BLaER1 (cell line): ENCODE measurements around the gene SHROOM3.
A peak's percentile ranks its signal among the peaks of the same experiment; 100 is the strongest.

Experiments
- H3K27ac ChIP-seq: shearing (Covaris generic); formaldehyde crosslinking; 2 replicates; pipeline ENCODE4 v1.8.1; 2022
- H3K27me3 ChIP-seq: shearing (Covaris generic); formaldehyde crosslinking; 2 replicates; pipeline ENCODE4 v1.8.1; 2022
- H3K36me3 ChIP-seq: shearing (Covaris generic); formaldehyde crosslinking; 2 replicates; pipeline ENCODE4 v1.8.1; 2022
- H3K4me1 ChIP-seq: shearing (Covaris generic); formaldehyde crosslinking; 2 replicates; pipeline ENCODE4 v1.8.1; 2022
- H3K4me2 ChIP-seq: shearing (Covaris generic); formaldehyde crosslinking; 2 replicates; pipeline ENCODE4 v1.8.1; 2022
- H3K4me3 ChIP-seq: shearing (Covaris generic); formaldehyde crosslinking; 2 replicates; pipeline ENCODE4 v1.8.1; 2022
- H3K9ac ChIP-seq: shearing (Covaris generic); formaldehyde crosslinking; 2 replicates; pipeline ENCODE4 v1.8.1; 2022
- H3K9me3 ChIP-seq: shearing (Covaris generic); formaldehyde crosslinking; 2 replicates; pipeline ENCODE4 v1.8.1; 2022
- H4K20me1 ChIP-seq: shearing (Covaris generic); formaldehyde crosslinking; 2 replicates; pipeline ENCODE4 v1.8.1; 2022
- Cebpa-rat ChIP-seq: shearing (Covaris generic); IDR thresholded peaks from 2 replicates; pipeline ENCODE4 v1.8.1; 2022

SHROOM3 gene

DNA sequence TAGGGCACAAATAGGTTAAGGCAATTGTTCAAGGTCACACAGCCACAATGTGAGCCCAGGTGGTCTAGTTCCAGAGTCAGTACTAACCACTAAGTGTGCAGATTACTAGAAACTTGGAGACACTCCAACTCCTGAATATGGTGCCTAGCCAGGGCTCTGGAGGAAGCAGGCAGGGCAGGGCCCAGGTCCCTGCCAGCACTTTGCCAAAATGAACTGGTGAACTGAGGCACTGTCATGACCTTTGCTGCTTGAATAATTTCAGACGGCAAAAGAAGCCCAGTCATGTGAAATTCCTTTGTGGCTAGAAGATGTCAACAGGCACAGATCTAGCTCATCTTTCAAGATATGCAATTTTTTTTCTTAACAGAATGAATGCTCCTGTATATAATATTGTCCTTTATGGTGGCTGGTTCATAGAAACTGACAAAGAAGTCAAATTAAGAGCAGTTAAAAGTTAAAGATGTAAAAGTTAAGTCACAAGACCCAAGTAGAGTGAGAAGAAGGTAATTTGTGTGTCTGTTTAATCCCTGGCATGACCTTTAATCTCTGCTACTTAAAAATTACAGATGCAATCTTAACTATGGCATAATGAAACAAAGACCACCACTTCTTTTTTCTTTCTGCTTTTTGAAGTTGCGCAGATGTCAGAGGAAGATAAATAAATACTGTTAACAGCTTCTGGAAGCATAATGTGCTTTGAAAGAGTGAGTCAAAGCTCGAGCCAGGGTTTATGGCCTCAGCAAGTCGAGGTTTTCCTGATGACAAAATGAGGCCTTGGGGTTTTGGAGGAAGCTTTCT is 54.1 kb downstream of the SHROOM3 start:
- H3K4me1 ChIP-seq: peaks cover 13% of the 10 kb centered on the region
- H3K4me2 ChIP-seq: 0 out of 2 replicates have a peak overlapping the region, but pooled peaks have one; percentile 21
- H4K20me1 ChIP-seq: no peaks in the 10 kb centered on the region
- H3K4me3 ChIP-seq: no peak overlapping the region
- peaks cover 8% of the 10 kb centered on the region; the same call in 1 of the 2 replicates for H3K9me3 ChIP-seq
- no peaks in the 10 kb centered on the region for H3K27me3 ChIP-seq
- no peak overlapping the region for H3K27ac ChIP-seq
- TF ChIP-seq Cebpa-rat: no peak
- no peak overlapping the region for H3K9ac ChIP-seq
- no peaks in the 10 kb centered on the region for H3K36me3 ChIP-seq

- no peak overlapping the region for H3K4me3 ChIP-seq
- peaks cover 13% of the 10 kb centered on the region for H3K4me1 ChIP-seq
- no peaks in the 10 kb centered on the region for H3K36me3 ChIP-seq
- no peak for TF ChIP-seq Cebpa-rat
- H3K4me2 ChIP-seq: 0 out of 2 replicates have a peak overlapping the region, but pooled peaks have one; percentile 21
- H3K9me3 ChIP-seq: peaks cover 8% of the 10 kb centered on the region; the same call in 1 of the 2 replicates
- no peak overlapping the region for H3K9ac ChIP-seq
- no peaks in the 10 kb centered on the region for H4K20me1 ChIP-seq
- no peaks in the 10 kb centered on the region for H3K27me3 ChIP-seq
- H3K27ac ChIP-seq: no peak overlapping the region
Observed at GRCh38 chr4:76489686-76490161, 54.7 kb downstream of the SHROOM3 start.

DNA sequence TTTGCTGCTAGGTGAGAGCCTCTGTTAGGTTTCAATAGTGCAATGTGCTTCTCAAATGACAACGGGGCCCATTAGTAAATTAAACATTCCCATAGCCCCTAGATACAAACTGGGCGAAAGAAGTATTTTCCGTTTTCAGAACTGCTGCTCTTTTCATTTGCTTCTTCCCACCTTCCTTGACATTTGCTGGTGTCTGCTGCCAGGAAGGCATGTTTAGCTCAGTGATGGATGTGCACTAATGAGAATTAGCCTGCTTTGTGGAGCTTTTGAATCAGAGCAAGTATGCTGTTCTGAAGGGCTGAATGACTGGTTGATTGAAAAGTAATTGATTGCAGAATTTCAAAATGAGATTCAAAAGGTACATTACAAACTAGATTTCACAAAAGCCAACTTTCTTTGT is 57.0 kb downstream of the SHROOM3 start:
- Histone ChIP-seq H3K27me3 (no peaks in the 10 kb centered on the region), H3K4me2 (no peak overlapping the region), H3K4me3 (no peak overlapping the region), H3K4me1 (peaks cover 13% of the 10 kb centered on the region), H3K27ac (no peak overlapping the region), H3K9ac (no peak overlapping the region), H4K20me1 (no peaks in the 10 kb centered on the region), H3K9me3 (peaks cover 8% of the 10 kb centered on the region; the same call in 1 of the 2 replicates), H3K36me3 (no peaks in the 10 kb centered on the region)
- no peak for TF ChIP-seq Cebpa-rat

DNA sequence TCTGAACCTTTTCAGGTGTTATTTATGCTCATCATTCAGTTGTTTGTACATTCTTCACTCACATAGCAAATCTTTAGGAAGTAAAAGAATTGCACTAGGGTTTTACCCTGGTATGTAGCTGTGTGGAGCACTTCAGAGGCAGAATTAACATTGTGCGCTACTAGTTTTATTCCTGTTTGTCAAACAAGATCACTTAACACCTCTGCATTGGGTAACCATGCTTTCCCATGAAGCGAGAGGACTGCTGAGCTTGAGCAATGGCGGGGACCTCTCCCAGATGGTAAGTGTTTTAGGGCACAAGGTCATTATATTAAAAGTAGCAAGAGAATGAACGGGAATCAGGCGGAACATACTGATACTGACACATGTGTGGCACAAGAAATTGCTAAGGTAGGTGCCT is 59.2 kb downstream of the SHROOM3 start:
- Histone ChIP-seq H3K9ac (no peak overlapping the region), H3K36me3 (no peaks in the 10 kb centered on the region), H3K4me1 (peaks cover 9% of the 10 kb centered on the region), H3K9me3 (peaks cover 8% of the 10 kb centered on the region; the same call in 1 of the 2 replicates), H3K4me2 (no peak overlapping the region), H3K27me3 (no peaks in the 10 kb centered on the region), H4K20me1 (no peaks in the 10 kb centered on the region), H3K4me3 (no peak overlapping the region), H3K27ac (no peak overlapping the region)
- TF ChIP-seq Cebpa-rat: no peak

DNA sequence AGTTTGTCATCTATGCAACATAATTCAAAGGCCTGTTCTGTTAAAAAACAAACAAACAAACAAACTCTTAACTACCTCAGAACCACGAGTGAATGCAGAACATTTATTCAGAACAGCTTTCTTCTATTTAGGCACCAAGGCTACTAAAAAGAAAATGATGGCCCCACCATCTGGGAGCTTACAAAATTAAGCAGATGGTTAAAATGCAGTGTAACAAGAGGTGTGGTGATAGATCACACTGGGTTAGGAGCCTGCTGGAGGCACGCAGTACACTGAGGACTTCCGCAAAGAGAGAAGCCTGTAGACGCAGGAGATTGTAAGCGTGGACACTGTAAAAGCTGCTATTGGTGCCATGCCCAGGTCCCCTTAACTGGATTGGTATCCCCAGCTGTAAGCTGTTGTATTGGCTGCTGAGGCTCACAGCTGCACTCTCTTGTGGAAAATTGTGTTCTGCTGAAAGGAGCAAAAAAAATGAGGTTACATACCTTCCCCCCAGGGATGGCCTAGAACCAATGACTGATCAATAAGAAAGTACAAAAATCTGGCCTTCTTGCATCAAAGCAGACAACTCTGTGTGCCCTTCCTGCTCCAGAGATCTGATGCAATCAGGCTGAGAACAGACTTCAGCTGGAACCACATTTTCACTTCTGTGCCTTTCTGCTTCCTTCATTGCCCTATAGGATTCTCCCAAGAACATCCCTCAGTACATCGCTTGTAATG is 60.0 kb downstream of the SHROOM3 start:
- Histone ChIP-seq H3K4me3 (no peak overlapping the region), H3K9ac (no peak overlapping the region), H4K20me1 (no peaks in the 10 kb centered on the region), H3K9me3 (peaks cover 5% of the 10 kb centered on the region; the same call in 1 of the 2 replicates), H3K36me3 (no peaks in the 10 kb centered on the region), H3K4me2 (no peak overlapping the region), H3K4me1 (peaks cover 10% of the 10 kb centered on the region), H3K27me3 (no peaks in the 10 kb centered on the region), H3K27ac (no peak overlapping the region)
- no peak for TF ChIP-seq Cebpa-rat

GRCh38 chr4:76498550-76498949 is 63.5 kb downstream of the SHROOM3 start:
- no peak for TF ChIP-seq Cebpa-rat
- Histone ChIP-seq H3K4me1 (peaks cover 10% of the 10 kb centered on the region), H3K4me2 (no peak overlapping the region), H3K9ac (no peak overlapping the region), H3K4me3 (no peak overlapping the region), H3K27me3 (no peaks in the 10 kb centered on the region), H3K36me3 (no peaks in the 10 kb centered on the region), H3K27ac (no peak overlapping the region), H4K20me1 (no peaks in the 10 kb centered on the region), H3K9me3 (no peaks in the 10 kb centered on the region)

GRCh38 chr4:76499461-76499860 is 64.4 kb downstream of the SHROOM3 start:
- H3K4me2 ChIP-seq: peak overlapping the region; percentile 25
- no peak for TF ChIP-seq Cebpa-rat
- no peaks in the 10 kb centered on the region for H3K9me3 ChIP-seq
- H3K9ac ChIP-seq: no peak overlapping the region
- no peak overlapping the region for H3K4me3 ChIP-seq
- peaks cover 10% of the 10 kb centered on the region for H3K4me1 ChIP-seq
- no peaks in the 10 kb centered on the region for H3K36me3 ChIP-seq
- H3K27ac ChIP-seq: no peak overlapping the region
- H3K27me3 ChIP-seq: no peaks in the 10 kb centered on the region
- H4K20me1 ChIP-seq: no peaks in the 10 kb centered on the region

- Histone ChIP-seq H3K4me1 (peaks cover 10% of the 10 kb centered on the region), H3K9ac (no peak overlapping the region), H3K9me3 (no peaks in the 10 kb centered on the region), H3K4me3 (no peak overlapping the region), H3K27ac (no peak overlapping the region), H3K4me2 (no peak overlapping the region), H3K36me3 (no peaks in the 10 kb centered on the region), H4K20me1 (no peaks in the 10 kb centered on the region), H3K27me3 (no peaks in the 10 kb centered on the region)
- TF ChIP-seq Cebpa-rat: no peak
Observed at GRCh38 chr4:76502886-76503285, 67.9 kb downstream of the SHROOM3 start.

GRCh38 chr4:76504613-76505465 is 69.8 kb downstream of the SHROOM3 start:
- Histone ChIP-seq H3K4me2 (no peak overlapping the region), H3K36me3 (no peaks in the 10 kb centered on the region)
- TF ChIP-seq Cebpa-rat: no peak

More at GRCh38 chr4:76504613-76505465, 69.8 kb downstream of the SHROOM3 start:
- no peaks in the 10 kb centered on the region for H3K9me3 ChIP-seq
- no peaks in the 10 kb centered on the region for H3K27me3 ChIP-seq
- peaks cover 2% of the 10 kb centered on the region for H3K4me1 ChIP-seq
- H3K27ac ChIP-seq: no peak overlapping the region
- H4K20me1 ChIP-seq: no peaks in the 10 kb centered on the region
- H3K4me3 ChIP-seq: no peak overlapping the region
- no peak overlapping the region for H3K9ac ChIP-seq
